HG03442 (cell line): ENCODE results near the gene UXS1.

Experiments used
- ATAC-seq: cut with Tn5 transposase; IDR thresholded peaks from one replicate; pipeline ENCODE4 v1.9.1; 2021; ENCODE audit warnings: mild to moderate bottlenecking, moderate library complexity; ENCODE audit not compliant: unreplicated experiment

The UXS1 gene

GRCh38 chr2:106113361-106113966 is 80.6 kb downstream of the UXS1 start:
- ATAC-seq = no peak

GRCh38 chr2:106111882-106112571 is 82.1 kb downstream of the UXS1 start:
- ATAC-seq = no peak

- no peak for ATAC-seq
These were observed 84.3 kb downstream of the UXS1 start for GRCh38 chr2:106109675-106110424.

GRCh38 chr2:106108791-106109190 is 85.3 kb downstream of the UXS1 start:
- ATAC-seq = no peak

- no peak for ATAC-seq
These were observed 85.8 kb downstream of the UXS1 start for GRCh38 chr2:106108351-106108750.

- ATAC-seq = peak; percentile 77
These were observed 86.5 kb downstream of the UXS1 start for GRCh38 chr2:106107509-106108131.

- ATAC-seq = peak; percentile 30
These were observed 87.2 kb downstream of the UXS1 start for GRCh38 chr2:106106622-106107508.

- ATAC-seq = no peak
These were observed 88.8 kb downstream of the UXS1 start for GRCh38 chr2:106105151-106105922.

- ATAC-seq = peak; percentile 42
These were observed 89.6 kb downstream of the UXS1 start for GRCh38 chr2:106104332-106105062.

GRCh38 chr2:106099691-106100090 is 94.4 kb downstream of the UXS1 start:
- ATAC-seq = no peak

GRCh38 chr2:106098664-106099063 is 95.4 kb downstream of the UXS1 start:
- ATAC-seq = no peak

GRCh38 chr2:106098081-106098480 is 96.0 kb downstream of the UXS1 start:
- no peak for ATAC-seq

- ATAC-seq = no peak
These were observed 96.8 kb downstream of the UXS1 start for GRCh38 chr2:106097038-106098000.

GRCh38 chr2:106096299-106097037 is 97.6 kb downstream of the UXS1 start:
- no peak for ATAC-seq

GRCh38 chr2:106095478-106096298 is 98.4 kb downstream of the UXS1 start:
- ATAC-seq = no peak

GRCh38 chr2:106094131-106094841 is 99.8 kb downstream of the UXS1 start:
- ATAC-seq = no peak
